ENCODE results near the gene PLCXD1. TPM values are rescaled to one million over a fixed set of nuclear protein-coding genes. Genes with fewer than 3 reads are reported as not detected.

Gene PLCXD1
- total and polyA plus RNA-seq, 4 donors, result 2.6 to 25.7 (median 12.8) TPM

DNA sequence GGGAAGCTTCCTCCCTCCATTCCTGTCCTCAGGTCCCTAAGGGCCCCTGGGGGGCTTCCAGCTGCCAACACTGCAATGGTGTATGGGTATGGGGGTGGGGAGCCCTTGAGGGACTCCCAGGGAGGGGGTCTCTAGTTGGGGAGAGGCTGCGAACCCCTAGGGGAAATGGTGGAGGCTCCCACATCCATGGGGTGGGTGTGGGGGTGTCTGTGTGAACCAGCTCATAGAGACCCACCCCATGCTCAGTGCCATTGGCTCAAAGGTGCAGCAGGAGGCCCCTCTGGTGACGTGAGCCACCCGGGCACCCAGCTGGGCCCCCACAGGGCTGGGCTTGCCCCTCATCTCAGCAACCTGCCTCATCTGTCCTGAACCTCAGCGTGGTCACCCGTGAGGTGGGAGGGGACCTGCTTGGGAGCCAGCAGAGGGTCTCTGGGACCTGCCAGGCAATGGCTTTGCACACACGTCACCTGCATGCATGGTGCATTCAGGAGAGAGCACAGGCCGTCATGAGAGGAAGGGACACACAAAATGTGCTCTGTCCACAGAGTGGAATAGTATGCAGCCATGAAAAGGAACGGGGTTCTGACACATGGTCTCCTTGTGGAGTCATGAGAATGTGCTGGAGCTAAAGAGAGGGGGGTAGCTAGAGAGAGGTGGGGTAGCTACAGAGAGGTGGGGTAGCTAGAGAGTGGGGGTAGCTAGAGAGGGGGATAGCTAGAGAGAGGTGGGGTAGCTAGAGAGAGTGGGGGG lies 22.7 kb upstream of the PLCXD1 start:
- WGBS, result 85% methylated on average over 8 of the region's 8 CpGs
- no peak overlapping the region for H3K27ac ChIP-seq (ENCODE audit: low read depth in 1 of 2, low read length in 2 of 2)
- H3K27me3 ChIP-seq (ENCODE audit: control insufficient read depth in 4 of 4, insufficient read depth in 4 of 4, low read length in 3 of 4), result no peaks in the 10 kb centered on the region
- peaks cover 5 to 18% (median 11%) of the 10 kb centered on the region in 4 donors for H3K4me1 ChIP-seq (ENCODE audit: control insufficient read depth in 4 of 4, insufficient read depth in 4 of 4, low read length in 3 of 4)
- no peak for TF ChIP-seq JUND (IDR thresholded peaks at IDR 0.05)
- no peak for TF ChIP-seq GABPA (IDR thresholded peaks at IDR 0.05 in 1 of 2, conservative IDR thresholded peaks at IDR 0.05 in 1 of 2)
- TF ChIP-seq RAD21 (IDR thresholded peaks at IDR 0.05), result no peak
- TF ChIP-seq, protein P1, sequence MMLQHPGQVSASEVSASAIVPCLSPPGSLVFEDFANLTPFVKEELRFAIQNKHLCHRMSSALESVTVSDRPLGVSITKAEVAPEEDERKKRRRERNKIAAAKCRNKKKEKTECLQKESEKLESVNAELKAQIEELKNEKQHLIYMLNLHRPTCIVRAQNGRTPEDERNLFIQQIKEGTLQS (IDR thresholded peaks at IDR 0.05), result no peak
- no peak for TF ChIP-seq SP1 (IDR thresholded peaks at IDR 0.05)
- no peak for TF ChIP-seq RXRA (IDR thresholded peaks at IDR 0.05)
- no peak for TF ChIP-seq TAF1 (conservative IDR thresholded peaks at IDR 0.05)
- no peak for TF ChIP-seq FOXA1 (IDR thresholded peaks at IDR 0.05)
- no peak for TF ChIP-seq FOXA2 (IDR thresholded peaks at IDR 0.05)
- no peak for TF ChIP-seq CTCF (IDR thresholded peaks at IDR 0.05; ENCODE audit: low read depth, low read length, missing input control)
- TF ChIP-seq, protein P2, sequence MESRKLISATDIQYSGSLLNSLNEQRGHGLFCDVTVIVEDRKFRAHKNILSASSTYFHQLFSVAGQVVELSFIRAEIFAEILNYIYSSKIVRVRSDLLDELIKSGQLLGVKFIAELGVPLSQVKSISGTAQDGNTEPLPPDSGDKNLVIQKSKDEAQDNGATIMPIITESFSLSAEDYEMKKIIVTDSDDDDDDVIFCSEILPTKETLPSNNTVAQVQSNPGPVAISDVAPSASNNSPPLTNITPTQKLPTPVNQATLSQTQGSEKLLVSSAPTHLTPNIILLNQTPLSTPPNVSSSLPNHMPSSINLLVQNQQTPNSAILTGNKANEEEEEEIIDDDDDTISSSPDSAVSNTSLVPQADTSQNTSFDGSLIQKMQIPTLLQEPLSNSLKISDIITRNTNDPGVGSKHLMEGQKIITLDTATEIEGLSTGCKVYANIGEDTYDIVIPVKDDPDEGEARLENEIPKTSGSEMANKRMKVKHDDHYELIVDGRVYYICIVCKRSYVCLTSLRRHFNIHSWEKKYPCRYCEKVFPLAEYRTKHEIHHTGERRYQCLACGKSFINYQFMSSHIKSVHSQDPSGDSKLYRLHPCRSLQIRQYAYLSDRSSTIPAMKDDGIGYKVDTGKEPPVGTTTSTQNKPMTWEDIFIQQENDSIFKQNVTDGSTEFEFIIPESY (IDR thresholded peaks at IDR 0.05), result no peak
- TF ChIP-seq, protein P3, sequence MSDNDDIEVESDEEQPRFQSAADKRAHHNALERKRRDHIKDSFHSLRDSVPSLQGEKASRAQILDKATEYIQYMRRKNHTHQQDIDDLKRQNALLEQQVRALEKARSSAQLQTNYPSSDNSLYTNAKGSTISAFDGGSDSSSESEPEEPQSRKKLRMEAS (IDR thresholded peaks at IDR 0.05), result no peak
- H3K9me3 ChIP-seq (ENCODE audit: control insufficient read depth in 4 of 4, low read length in 3 of 4), result no peaks in the 10 kb centered on the region
- no peak for DNase-seq (ENCODE audit: low spot score)
- H3K4me3 ChIP-seq (ENCODE audit: low read depth in 1 of 3, low read length in 3 of 3), result no peak overlapping the region
- H3K36me3 ChIP-seq (ENCODE audit: control insufficient read depth in 4 of 4, insufficient read depth in 3 of 4, low read depth in 1 of 4, low read length in 3 of 4), result no peaks in the 10 kb centered on the region
- H3K9ac ChIP-seq (ENCODE audit: low read depth in 1 of 2, low read length in 2 of 2), result no peak overlapping the region

GRCh38 chrX:259692-260355 lies 21.4 kb upstream of the PLCXD1 start:
- Histone ChIP-seq H3K4me1 (ENCODE audit: control insufficient read depth in 4 of 4, insufficient read depth in 4 of 4, low read length in 3 of 4) (peaks cover 6 to 24% (median 16%) of the 10 kb centered on the region in 4 donors), H3K4me3 (ENCODE audit: low read depth in 1 of 3, low read length in 3 of 3) (no peak overlapping the region), H3K9me3 (ENCODE audit: control insufficient read depth in 4 of 4, low read length in 3 of 4) (no peaks in the 10 kb centered on the region), H3K27me3 (ENCODE audit: control insufficient read depth in 4 of 4, insufficient read depth in 4 of 4, low read length in 3 of 4) (no peaks in the 10 kb centered on the region), H3K27ac (ENCODE audit: low read depth in 1 of 2, low read length in 2 of 2) (no peak overlapping the region), H3K9ac (ENCODE audit: low read depth in 1 of 2, low read length in 2 of 2) (no peak overlapping the region), H3K36me3 (ENCODE audit: control insufficient read depth in 4 of 4, insufficient read depth in 3 of 4, low read depth in 1 of 4, low read length in 3 of 4) (no peaks in the 10 kb centered on the region)
- DNase-seq (ENCODE audit: low spot score), result no peak
- 80% methylated on average over 21 of the region's 21 CpGs for WGBS
- TF ChIP-seq, protein P3 (IDR thresholded peaks at IDR 0.05), result no peak
- TF ChIP-seq RXRA (IDR thresholded peaks at IDR 0.05) (no peak), TAF1 (conservative IDR thresholded peaks at IDR 0.05) (no peak), FOXA2 (IDR thresholded peaks at IDR 0.05) (no peak), FOXA1 (IDR thresholded peaks at IDR 0.05) (no peak), HNF4G (IDR thresholded peaks at IDR 0.05) (no peak), YY1 (IDR thresholded peaks at IDR 0.05) (no peak), EGR1 (IDR thresholded peaks at IDR 0.05; ENCODE audit: low read depth in 2 of 2) (no peak), GABPA (IDR thresholded peaks at IDR 0.05 in 1 of 2, conservative IDR thresholded peaks at IDR 0.05 in 1 of 2) (no peak), SP1 (IDR thresholded peaks at IDR 0.05) (no peak), HNF4A (conservative IDR thresholded peaks at IDR 0.05) (no peak), RAD21 (IDR thresholded peaks at IDR 0.05) (no peak), REST (IDR thresholded peaks at IDR 0.05) (no peak), JUND (IDR thresholded peaks at IDR 0.05) (no peak), NR2F2 (IDR thresholded peaks at IDR 0.05) (no peak)
- TF ChIP-seq, protein P1 (IDR thresholded peaks at IDR 0.05), result no peak
- TF ChIP-seq, protein P2 (IDR thresholded peaks at IDR 0.05), result no peak

All from liver (tissue), 9 donors.